Skin of body (tissue), 2 donors: Measurements from ENCODE around the gene SELENOV. TPM values are rescaled to one million over a fixed set of nuclear protein-coding genes. Genes with fewer than 3 reads are reported as not detected.
"Not testable (repeated sequence)": the region's sequence is repeated elsewhere in the genome, so short reads cannot be mapped to it uniquely, and the experiment has no call there.

Experiments
- DNase-seq: peaks from one replicate; lab custom pipeline; 2025; lab: John Stamatoyannopoulos, UW
- total RNA-seq: library from RNA; depleted of rRNA; stranded (reverse); fragments of >200 nt; gene quantifications from one replicate; pipeline ENCODE4 v1.2.3, GENCODE V29; 2014

Gene SELENOV, protein sequence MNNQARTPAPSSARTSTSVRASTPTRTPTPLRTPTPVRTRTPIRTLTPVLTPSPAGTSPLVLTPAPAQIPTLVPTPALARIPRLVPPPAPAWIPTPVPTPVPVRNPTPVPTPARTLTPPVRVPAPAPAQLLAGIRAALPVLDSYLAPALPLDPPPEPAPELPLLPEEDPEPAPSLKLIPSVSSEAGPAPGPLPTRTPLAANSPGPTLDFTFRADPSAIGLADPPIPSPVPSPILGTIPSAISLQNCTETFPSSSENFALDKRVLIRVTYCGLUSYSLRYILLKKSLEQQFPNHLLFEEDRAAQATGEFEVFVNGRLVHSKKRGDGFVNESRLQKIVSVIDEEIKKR
- total RNA-seq: not detected

DNA sequence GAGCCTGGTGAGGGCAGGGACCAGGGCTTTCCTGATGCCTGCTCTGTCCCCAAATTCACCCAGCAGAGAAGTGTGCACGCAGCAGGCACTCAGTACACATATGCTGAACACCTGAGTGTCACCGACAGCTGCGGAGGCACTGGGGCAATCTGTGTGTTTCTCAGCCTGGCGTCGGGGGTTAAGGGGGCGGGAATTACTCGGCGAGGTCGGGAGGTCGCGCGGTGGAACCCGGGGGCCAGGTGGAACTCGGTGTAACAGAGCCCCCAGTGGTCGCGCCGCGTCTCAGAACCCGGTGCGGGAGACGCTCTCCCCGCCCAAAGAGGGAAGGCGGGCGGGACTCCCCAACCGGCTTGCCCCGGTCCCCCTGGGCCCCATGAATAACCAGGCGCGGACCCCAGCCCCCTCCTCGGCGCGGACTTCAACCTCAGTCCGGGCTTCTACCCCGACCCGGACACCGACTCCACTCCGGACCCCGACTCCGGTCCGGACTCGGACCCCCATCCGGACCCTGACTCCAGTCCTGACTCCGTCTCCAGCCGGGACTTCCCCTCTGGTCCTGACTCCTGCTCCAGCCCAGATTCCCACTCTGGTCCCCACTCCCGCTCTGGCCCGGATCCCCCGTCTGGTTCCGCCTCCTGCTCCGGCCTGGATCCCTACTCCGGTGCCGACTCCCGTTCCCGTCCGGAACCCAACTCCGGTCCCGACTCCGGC lies at the start of gene SELENOV:
SELENOV (plus strand) TSS at position 300 of the 711 bp plus-strand sequence; CDS start at position 374, 74 bp downstream.
- DNase-seq: no peak

DNA sequence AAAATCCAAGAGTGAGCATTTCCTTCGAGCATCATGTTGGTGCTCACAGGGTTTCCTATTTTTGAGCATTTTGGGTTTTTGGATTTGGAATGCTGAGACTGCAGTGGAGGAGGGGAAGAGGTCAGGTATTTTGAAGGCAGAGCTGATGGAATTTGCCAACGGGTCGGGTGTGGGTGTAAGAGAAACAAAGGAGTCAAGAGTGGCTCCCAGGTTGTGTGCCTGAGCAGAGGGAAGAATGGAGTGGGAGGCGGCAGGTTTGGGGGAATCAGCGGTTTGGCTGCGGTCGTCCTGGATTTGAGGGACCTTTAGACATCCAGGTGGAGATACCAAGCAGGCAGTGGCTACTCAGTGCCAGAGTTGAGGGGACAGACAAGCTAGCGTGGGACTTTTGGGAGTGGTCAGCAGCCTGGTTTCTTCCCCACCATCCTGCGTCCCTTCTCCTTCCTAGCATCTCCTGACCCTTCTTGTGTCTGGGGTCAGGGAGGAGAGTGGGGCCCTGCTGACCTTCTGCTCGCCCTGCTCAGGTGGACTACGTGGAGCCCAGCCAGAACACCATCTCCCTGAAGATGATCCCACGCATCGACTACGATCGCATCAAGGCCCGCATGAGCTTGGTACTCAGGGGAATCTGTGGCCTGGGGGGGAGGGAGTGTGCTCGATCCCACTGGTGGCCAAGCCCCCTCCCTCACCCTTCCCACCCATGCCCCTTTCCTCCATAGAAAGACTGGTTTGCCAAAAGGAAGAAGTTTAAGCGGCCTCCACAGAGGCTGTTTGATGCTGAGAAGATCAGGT lies 48.8 kb upstream of the SELENOV start:
- no peak for DNase-seq

DNA sequence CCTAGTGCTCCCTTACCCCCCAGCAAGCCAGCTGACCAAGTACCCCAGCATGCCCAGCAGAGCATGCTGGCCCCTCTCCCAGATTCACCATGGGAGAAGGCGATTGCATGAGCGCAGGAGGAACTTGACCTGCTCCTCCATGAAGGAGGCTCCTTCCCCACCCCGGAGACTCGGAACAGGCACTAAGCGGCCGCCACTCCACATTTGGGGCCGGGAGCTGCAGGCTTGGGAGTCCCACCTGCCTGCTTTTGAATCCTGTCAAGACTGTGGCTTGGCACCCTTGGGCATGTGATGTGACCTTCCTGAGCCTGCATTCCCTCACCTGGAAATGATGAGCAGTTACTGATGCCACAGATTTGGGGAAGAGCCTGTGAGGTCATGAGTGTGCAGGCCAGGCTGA lies 47.0 kb upstream of the SELENOV start:
- no peak for DNase-seq

DNA sequence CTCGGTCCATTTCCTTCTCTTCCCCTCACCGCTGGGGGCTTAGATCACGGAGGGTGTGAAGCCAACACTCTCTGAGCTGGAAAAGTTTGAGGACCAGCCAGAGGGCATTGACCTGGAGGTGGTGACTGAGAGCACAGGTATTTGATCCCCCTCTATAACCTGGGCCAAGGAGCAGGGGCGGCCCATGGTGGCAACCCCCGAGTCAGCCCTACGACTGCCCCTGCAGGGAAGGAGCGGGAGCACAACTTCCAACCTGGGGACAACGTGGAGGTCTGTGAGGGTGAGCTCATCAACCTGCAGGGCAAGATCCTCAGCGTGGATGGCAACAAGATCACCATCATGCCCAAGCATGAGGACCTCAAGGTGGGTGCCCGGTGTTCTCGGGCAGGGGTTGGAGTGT lies 45.9 kb upstream of the SELENOV start:
- DNase-seq: no peak

DNA sequence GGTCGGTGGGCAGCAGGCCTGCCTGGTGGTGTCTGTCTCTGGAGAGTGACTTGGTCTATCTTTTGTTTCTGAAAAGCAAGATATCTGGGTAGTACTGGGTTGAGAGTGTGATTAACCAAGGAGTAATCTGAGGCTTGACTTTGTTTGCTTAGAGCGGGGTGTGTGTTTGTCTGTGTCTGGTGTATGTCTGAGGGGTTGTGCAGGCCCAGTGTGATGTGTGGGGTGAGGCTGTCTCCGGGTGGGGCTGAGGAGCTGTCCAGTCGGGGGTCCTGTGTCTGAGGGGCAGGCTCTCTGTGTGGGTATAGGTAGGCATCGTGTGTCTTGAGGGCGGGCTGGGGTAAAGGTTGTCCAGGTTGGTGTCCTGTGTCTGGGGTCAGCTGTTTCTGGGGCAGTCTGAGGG lies 45.4 kb upstream of the SELENOV start:
- no peak for DNase-seq

DNA sequence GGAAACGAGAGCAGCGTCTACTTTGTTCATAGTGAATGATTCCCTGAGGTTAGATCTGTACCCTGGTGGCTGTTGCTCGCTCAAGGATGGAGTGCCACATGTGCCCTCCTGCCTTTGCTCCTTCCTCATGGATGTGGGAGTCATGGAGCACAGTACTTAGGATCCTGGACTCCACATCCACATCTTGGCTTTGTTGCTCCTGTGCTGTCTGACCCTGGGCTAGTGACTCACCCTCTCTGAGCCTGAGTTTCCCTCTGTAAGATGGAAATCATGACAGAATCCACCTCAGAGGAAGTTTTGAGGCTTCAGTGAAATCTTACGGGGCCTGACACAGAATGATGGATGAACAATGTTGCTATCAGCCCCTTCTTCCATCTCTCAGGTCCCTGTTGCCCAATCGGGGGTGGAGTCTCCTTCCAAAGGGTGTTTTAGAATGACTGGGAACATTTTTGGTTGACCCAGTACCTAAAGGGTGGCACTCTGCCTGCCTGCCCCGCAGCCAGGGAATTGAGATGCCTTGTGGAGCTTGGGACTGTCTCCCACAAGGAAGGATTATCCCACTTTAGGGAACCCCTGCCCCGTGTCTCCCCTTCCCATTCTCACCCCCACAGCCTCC lies 44.1 kb upstream of the SELENOV start:
- DNase-seq: no peak

DNA sequence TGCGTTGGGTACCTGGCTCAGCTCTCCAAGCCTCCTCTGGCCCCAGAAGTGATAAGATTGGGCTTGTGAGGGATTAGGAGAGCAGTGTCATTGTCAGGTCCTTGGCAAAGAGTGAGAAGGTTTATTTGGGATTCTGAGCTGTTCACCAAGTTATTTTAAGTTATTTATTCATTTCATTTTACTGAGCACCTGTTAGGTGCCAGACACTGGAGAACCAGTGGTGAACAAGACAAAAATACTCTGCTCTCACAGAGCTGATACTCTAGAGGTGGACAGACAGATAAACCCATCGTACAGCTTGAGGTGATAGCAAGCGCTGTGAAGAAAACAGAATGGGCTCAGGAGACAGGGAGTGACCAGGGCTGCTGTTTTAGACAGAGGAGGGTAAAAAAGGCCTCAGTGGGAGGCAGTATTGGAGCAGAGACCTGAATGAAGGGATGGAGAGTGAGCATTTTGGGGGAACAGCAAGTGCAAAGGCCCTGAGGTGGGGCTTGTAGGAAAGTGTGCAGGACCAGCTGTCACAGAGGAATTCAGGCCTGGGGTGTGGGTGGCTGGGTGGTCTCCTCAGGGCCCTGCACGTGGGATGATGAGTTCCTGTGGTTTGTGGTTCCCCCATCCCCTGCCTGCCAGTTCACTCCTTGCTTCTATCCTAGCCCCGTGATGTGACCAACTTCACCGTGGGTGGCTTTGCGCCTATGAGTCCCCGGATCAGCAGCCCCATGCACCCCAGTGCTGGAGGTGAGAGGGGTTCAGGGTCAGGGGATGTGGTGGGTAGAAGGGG lies 43.0 kb upstream of the SELENOV start:
- DNase-seq: no peak

DNA sequence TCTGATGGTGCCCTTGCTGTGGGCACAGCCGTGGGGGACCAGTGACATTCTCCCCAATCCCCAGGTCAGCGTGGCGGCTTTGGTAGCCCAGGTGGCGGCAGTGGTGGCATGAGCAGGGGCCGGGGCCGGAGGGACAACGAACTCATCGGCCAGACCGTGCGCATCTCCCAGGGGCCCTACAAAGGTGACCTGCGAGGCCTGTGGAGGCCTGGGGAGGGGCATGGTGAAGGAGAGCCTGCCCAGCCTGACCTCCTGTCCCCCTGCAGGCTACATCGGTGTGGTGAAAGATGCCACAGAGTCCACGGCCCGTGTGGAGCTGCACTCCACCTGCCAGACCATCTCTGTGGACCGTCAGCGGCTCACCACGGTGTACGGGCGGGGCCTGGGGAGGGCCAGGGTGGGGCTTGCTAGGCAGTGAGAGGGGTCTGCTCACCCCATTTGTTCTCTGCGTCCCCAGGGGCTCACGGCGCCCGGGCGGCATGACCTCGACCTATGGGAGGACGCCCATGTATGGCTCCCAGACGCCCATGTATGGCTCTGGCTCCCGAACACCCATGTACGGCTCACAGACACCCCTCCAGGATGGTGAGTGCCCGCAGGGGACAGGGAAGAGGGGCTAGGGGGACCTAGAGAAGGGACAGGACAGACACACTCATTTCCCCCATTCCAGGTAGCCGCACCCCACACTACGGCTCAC lies 42.0 kb upstream of the SELENOV start:
- DNase-seq: no peak

DNA sequence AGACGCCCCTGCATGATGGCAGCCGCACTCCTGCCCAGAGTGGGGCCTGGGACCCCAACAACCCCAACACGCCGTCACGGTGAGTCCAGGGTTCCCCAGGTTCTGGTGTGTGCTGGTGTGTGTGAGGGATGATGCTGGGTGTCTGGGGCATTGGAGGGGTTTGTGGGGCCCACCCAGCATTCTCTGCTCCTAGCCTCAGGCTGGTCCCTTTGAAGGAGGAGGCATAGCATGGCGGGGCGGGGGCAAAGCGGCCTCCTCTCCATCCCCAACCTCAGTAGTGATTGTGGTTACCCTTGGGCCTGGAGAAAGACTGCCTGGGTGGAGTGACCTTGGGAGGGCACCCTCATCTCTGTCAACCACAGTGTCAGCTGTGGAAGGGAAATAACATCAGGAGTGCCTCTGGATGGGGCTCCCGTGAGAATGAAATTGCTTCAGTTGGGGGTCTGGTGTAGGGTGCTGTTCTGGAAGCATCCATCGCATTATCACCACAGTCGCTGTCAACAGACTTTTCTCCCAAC lies 41.4 kb upstream of the SELENOV start:
- no peak for DNase-seq

DNA sequence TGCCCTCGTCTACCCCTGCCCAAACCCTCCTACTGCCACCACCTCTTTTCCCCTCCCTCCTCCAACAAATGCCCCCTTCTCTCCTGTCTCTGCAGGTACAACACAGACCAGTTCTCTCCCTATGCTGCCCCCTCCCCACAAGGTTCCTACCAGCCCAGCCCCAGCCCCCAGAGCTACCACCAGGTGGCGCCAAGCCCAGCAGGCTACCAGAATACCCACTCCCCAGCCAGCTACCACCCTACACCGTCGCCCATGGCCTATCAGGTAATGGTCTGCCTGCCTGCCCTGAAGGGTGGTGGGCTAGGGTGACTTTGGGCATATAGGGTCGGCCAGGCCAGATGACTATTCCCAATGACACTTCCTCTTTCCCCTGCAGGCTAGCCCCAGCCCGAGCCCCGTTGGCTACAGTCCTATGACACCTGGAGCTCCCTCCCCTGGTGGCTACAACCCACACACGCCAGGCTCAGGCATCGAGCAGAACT lies 40.8 kb upstream of the SELENOV start:
- DNase-seq: no peak

DNA sequence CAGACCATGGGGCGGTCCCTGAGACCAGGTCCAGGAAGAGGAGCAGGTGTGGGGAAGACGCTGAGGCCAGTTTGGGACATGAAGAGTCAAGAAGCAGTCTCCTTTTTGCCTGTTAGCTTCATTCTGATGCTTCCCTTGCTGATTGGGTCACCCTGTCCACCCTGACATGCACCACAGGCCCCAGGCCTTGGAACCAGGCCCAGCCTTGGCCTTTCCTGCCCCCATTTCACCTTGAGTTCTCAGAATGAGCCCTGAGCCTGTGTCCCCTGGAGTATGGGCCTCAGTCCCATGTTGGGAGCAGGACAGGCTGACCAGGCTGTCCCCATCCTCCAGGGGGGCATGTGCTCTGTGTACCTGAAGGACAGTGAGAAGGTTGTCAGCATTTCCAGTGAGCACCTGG lies 39.2 kb upstream of the SELENOV start:
- no peak for DNase-seq

DNA sequence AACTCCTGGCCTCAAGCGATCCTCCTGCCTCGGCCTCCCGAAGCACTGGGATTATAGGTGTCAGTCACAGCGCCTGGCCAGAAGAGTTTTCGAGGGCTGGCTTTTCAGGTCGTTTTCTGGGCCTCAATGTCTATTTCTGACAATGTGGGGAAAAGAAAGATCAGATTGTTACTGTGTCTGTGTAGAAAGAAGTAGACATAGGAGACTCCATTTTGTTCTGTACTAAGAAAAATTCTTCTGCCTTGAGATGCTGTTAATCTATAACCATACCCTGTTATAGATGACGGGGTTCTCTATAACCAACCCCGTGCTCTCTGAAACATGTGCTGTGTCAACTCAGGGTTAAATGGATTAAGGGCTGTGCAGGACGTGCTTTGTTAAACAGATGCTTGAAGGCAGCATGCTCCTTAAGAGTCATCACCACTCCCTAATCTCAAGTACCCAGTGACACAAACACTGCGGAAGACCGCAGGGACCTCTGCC lies 35.6 kb upstream of the SELENOV start:
- not testable (repeated sequence) for DNase-seq

DNA sequence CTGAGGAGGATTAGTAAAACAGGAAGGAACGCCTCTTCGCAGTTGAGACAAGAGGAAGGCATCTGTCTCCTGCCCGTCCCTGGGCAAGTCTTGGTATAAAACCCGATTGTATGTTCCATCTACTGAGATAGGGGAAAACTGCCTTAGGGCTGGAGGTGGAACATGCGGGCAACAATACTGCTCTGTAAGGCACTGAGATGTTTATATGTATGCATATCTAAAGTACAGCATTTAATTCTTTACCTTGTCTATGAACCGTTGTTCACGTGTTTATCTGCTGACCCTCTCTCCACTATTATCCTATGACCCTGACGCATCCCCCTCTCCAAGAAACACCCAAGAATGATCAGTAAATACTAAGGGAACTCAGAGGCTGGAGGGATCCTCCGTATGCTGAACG lies 35.0 kb upstream of the SELENOV start:
- DNase-seq: no peak

DNA sequence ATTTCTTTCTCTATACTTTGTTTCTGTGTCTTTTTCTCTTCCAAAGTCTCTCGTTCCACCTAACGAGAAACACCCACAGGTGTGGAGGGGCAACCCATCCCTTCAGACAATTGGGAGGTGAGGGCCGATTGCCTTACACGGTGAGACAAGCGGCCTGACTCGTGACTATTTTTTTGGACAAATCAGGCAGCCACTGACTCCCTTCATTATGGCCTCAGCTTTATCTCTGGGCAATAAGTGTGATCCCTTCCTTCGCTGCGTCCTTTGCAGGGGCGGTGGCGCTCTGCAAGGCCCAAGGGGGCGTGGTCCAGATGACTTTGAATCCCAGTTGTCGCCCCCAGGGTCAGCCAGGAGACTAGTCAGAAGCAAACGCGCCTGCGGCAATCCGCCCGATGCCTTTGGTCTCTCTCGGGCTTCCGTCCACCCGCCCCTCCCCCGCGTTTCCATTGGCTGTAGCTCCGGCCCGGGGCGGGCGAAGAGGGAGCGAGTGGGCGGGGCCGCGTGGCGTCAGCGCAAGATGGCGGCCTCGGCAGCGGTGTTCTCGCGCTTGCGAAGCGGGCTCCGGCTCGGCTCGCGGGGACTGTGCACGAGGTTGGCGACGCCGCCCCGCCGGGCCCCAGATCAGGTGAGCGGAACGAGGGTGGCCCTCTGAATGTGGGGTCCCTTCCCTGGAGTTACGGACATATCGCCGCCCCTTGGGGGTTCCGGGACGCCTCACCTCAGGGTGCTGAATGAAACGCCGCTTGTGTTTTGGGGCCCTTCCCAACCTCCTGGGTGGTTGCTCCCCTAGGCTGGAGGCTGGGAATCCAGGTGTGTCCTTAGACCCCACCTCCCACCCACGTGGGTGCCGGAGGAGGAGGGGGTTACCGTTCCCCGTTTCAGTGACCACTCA lies 34.4 kb upstream of the SELENOV start, which contains the start of gene TIMM50:
TIMM50 (plus strand) TSS at position 502 of the 892 bp plus-strand sequence; CDS start at position 518, 16 bp downstream.
- DNase-seq: peak; percentile 90

DNA sequence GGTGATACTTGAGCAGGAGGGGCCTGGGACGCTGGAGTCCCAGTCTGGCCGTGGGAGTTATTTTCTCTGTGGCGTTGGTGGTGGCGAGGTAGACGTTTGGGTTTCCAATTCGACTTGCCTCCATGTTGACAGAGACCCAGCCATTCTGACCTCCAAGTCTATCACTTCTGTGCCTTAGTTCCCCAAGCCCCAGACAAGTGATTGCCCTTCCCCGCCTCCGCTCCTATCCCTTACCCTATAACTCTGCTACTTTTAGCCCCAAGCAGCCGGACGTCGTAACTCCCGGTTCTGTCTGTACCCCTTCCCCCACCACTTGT lies 33.8 kb upstream of the SELENOV start:
- DNase-seq: no peak

DNA sequence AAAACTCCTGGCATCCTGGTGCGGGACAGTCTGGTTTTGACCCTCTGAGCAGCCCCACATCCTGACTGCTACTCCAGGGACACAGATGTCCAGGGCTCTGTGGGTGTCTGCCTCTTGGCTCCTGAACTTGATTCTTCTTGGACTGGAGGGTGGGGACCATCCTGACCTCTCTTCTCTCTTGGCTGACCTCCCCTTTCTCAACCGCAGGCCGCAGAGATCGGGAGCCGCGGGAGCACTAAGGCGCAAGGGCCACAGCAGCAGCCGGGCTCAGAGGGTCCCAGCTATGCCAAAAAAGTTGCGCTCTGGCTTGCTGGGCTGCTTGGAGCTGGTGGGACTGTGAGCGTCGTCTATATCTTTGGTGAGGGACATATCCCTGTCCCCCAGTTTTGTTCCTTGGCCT lies 33.3 kb upstream of the SELENOV start:
- no peak for DNase-seq

DNA sequence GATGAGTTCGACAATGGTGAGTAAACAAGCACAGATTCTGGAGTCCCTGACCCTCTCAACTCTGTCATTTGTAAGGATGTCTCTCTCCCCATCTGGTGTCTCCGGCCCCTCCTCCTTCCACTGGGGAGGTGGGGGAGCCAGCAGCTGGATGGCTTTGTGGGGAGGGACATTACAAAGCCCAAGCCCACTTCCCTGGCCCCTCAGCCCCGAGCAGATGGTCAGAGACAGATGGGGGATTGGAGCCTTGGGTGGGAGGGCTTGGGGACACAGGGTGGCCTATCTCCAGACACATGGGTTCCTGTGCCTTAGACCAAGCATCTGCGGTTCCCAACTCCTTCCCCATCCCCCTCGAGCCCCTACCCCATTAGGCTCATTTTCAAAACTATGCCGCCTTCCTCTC lies 31.8 kb upstream of the SELENOV start:
- DNase-seq: no peak

DNA sequence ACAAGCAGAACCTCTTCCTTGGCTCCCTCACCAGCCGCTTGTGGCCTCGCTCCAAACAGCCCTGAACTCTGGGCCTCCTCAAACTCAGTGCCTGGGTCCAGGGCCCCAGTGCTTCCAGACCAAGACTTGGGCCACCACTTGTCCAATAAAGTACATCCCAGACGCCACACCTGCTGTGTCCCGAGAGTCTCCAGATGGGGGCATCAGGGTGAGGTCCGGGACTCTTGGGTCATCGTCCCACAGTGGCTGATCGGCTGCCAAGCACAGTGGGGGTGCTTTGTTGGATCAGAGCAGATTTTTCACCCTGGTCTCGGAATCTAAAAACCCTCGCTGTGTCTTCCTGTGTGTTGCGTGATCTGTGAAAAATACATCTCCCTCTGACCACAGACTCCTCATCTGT lies 25.2 kb upstream of the SELENOV start:
- no peak for DNase-seq

DNA sequence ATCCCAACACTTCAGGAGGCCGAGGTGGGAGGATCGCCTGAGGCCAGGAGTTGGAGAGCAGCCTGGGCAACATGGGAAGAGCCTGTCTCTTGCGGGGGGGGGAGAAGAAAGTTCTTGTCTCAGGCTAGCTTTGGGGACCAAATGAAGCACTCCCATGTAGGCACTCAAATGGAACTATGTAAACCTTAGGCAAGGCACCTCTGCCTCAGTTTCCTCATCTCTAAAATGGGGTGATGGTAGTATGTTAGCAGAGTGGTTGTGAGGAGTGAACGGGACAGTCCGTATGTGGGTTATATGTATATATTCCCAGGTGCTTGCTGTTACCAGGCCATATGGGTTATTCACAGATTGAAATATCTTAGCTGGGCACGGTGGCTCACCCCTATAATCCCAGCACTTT lies 22.7 kb upstream of the SELENOV start:
- no peak for DNase-seq
